Activated B cell treated with CpG ODN at 0.5 μM for 24 hours (primary cell): ENCODE measurements around the gene BTBD9. TPM values are rescaled to one million over a fixed set of nuclear protein-coding genes. Genes with fewer than 3 reads are reported as not detected.

Experiments used
- ATAC-seq: fragments of 200-7000 bp; cut with Tn5 transposase; one replicate; pipeline ENCODE4 v1.10.0; 2021; ENCODE audit warnings: low read depth, mild to moderate bottlenecking, moderate library complexity
- CTCF ChIA-PET: fragments of 350-600 bp; sonication (Branson Sonifier 250); formaldehyde crosslinking; loops from one replicate; lab custom pipeline; 2021; ENCODE audit warnings: antibody characterized with exemption; lab: Charles Lee
- POLR2A ChIA-PET: fragments of 350-600 bp; sonication (Branson Sonifier 250); formaldehyde crosslinking; loops from one replicate; lab custom pipeline; 2021; ENCODE audit warnings: antibody characterized with exemption; lab: Charles Lee
- DNase-seq: peaks from one replicate; pipeline ENCODE4 v3.0.0; 2022
- H3K27ac Mint-ChIP-seq: one replicate; pipeline ENCODE4 v1.8.0; 2020; ENCODE audit warnings: mixed read lengths
- H3K27me3 Mint-ChIP-seq: one replicate; pipeline ENCODE4 v1.8.0; 2021; ENCODE audit warnings: mixed read lengths
- H3K36me3 Mint-ChIP-seq: one replicate; pipeline ENCODE4 v1.8.0; 2021; ENCODE audit warnings: low read depth, mixed read lengths
- H3K4me1 Mint-ChIP-seq: one replicate; pipeline ENCODE4 v1.8.0; 2021; ENCODE audit warnings: mixed read lengths
- H3K4me3 Mint-ChIP-seq: one replicate; pipeline ENCODE4 v1.8.0; 2020; ENCODE audit warnings: mild to moderate bottlenecking, mixed read lengths
- H3K9me3 Mint-ChIP-seq: one replicate; pipeline ENCODE4 v1.8.0; 2020; ENCODE audit warnings: mixed read lengths
- intact Hi-C: fragments of 100-400 bp; cut with micrococcal nuclease; formaldehyde crosslinking; loops from one replicate; pipeline ENCODE4 v1.15.1; 2024
- total RNA-seq: library from RNA; stranded (reverse); gene quantifications from 2 replicates; pipeline ENCODE4 v1.2.3, GENCODE V29; 2022
- TF ChIP-seq, protein P1 (sequence below): fragments of 200-600 bp; IDR thresholded peaks from one replicate; pipeline ENCODE4 v1.8.0; 2022; ENCODE audit warnings: antibody characterized with exemption, mild to moderate bottlenecking

Gene BTBD9
- total RNA-seq, 1 donor from 2014 or later = 25.7 TPM

DNA sequence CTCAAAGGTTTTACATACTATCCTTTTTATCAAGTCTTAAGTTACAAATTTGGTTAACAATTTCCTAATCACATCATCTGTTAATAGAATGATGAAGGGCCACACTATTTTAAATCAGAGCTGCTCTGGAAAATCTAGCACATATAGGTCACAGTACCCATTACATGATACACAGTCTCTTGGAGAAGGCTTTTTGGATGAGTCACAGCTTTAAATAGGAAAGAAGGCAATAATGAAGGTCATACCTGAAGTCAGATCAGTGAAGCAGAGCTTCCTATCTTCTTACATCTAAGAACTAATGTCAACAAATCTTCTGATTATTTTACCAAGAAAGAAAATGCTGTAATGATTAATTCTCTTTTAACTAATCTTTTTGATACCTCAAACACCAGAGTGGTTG, 248.5 kb downstream of the BTBD9 start:
- intact Hi-C loops = no loop called here
- ATAC-seq (no peak), DNase-seq (no peak)
- H3K27ac Mint-ChIP-seq = no peak overlapping the region
- no peaks in the 10 kb centered on the region for H3K36me3 Mint-ChIP-seq
- H3K4me3 Mint-ChIP-seq = no peak overlapping the region
- no peaks in the 10 kb centered on the region for H3K27me3 Mint-ChIP-seq
- ChIA-PET POLR2A (no interaction called here), CTCF (no interaction called here)
- TF ChIP-seq, protein P1, sequence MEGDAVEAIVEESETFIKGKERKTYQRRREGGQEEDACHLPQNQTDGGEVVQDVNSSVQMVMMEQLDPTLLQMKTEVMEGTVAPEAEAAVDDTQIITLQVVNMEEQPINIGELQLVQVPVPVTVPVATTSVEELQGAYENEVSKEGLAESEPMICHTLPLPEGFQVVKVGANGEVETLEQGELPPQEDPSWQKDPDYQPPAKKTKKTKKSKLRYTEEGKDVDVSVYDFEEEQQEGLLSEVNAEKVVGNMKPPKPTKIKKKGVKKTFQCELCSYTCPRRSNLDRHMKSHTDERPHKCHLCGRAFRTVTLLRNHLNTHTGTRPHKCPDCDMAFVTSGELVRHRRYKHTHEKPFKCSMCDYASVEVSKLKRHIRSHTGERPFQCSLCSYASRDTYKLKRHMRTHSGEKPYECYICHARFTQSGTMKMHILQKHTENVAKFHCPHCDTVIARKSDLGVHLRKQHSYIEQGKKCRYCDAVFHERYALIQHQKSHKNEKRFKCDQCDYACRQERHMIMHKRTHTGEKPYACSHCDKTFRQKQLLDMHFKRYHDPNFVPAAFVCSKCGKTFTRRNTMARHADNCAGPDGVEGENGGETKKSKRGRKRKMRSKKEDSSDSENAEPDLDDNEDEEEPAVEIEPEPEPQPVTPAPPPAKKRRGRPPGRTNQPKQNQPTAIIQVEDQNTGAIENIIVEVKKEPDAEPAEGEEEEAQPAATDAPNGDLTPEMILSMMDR = no peak
- H3K9me3 Mint-ChIP-seq = no peaks in the 10 kb centered on the region
- H3K4me1 Mint-ChIP-seq = peaks cover 8% of the 10 kb centered on the region

GRCh38 chr6:38389875-38390274, 249.9 kb downstream of the BTBD9 start:
- ChIA-PET CTCF (no interaction called here), POLR2A (no interaction called here)
- TF ChIP-seq, protein P1 = no peak
- Mint-ChIP-seq H3K27me3 (no peaks in the 10 kb centered on the region), H3K27ac (no peak overlapping the region), H3K4me3 (no peak overlapping the region), H3K4me1 (peaks cover 8% of the 10 kb centered on the region), H3K9me3 (no peaks in the 10 kb centered on the region), H3K36me3 (no peaks in the 10 kb centered on the region)
- no peak for DNase-seq
- intact Hi-C loops = no loop called here
- no peak for ATAC-seq

- Mint-ChIP-seq H3K9me3 (no peaks in the 10 kb centered on the region), H3K4me1 (peaks cover 8% of the 10 kb centered on the region), H3K27me3 (no peaks in the 10 kb centered on the region), H3K36me3 (no peaks in the 10 kb centered on the region), H3K4me3 (no peak overlapping the region), H3K27ac (no peak overlapping the region)
- ChIA-PET POLR2A (no interaction called here), CTCF (no interaction called here)
- intact Hi-C loops = no loop called here
- no peak for ATAC-seq
- TF ChIP-seq, protein P1 = no peak
- no peak for DNase-seq
These were observed 251.8 kb downstream of the BTBD9 start for GRCh38 chr6:38387971-38388370.

GRCh38 chr6:38387461-38387860, 252.3 kb downstream of the BTBD9 start:
- ChIA-PET CTCF (no interaction called here), POLR2A (no interaction called here)
- H3K27ac Mint-ChIP-seq = no peak overlapping the region
- H3K4me1 Mint-ChIP-seq = peaks cover 8% of the 10 kb centered on the region
- intact Hi-C loops = no loop called here
- ATAC-seq = no peak
- DNase-seq = no peak
- no peaks in the 10 kb centered on the region for H3K9me3 Mint-ChIP-seq
- TF ChIP-seq, protein P1 = no peak
- H3K4me3 Mint-ChIP-seq = no peak overlapping the region
- no peaks in the 10 kb centered on the region for H3K27me3 Mint-ChIP-seq
- H3K36me3 Mint-ChIP-seq = no peaks in the 10 kb centered on the region

DNA sequence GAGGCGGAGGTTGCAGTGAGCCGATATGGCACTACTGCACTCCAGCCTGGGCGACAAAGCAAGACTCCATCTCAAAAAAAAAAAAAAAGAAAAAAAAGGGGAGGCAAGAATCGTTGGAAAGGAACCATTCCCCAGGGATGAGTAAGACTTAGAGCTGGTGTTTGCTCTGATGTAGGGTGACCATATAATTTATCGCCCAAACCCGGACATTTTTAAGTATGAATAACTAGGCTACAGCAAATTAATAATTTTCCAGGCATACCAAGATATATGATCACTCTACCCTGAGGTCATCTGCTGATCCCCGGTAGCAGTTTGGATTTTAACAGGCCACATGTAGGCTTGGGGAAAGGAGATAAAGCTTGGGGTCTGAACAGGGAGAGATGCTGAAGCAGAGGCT, 260.9 kb downstream of the BTBD9 start:
- H3K4me1 Mint-ChIP-seq = peaks cover 4% of the 10 kb centered on the region
- DNase-seq (no peak), ATAC-seq (no peak)
- H3K9me3 Mint-ChIP-seq = no peaks in the 10 kb centered on the region
- H3K27ac Mint-ChIP-seq = no peak overlapping the region
- no peaks in the 10 kb centered on the region for H3K36me3 Mint-ChIP-seq
- TF ChIP-seq, protein P1 = no peak
- POLR2A ChIA-PET = no interaction called here
- no peak overlapping the region for H3K4me3 Mint-ChIP-seq
- H3K27me3 Mint-ChIP-seq = no peaks in the 10 kb centered on the region
- CTCF ChIA-PET = no interaction called here
- intact Hi-C loops = no loop called here
